ENCODE data around the gene SNAPC4.
"Not testable (repeated sequence)": the region's sequence is repeated elsewhere in the genome, so short reads cannot be mapped to it uniquely, and the experiment has no call there.

The SNAPC4 gene

DNA sequence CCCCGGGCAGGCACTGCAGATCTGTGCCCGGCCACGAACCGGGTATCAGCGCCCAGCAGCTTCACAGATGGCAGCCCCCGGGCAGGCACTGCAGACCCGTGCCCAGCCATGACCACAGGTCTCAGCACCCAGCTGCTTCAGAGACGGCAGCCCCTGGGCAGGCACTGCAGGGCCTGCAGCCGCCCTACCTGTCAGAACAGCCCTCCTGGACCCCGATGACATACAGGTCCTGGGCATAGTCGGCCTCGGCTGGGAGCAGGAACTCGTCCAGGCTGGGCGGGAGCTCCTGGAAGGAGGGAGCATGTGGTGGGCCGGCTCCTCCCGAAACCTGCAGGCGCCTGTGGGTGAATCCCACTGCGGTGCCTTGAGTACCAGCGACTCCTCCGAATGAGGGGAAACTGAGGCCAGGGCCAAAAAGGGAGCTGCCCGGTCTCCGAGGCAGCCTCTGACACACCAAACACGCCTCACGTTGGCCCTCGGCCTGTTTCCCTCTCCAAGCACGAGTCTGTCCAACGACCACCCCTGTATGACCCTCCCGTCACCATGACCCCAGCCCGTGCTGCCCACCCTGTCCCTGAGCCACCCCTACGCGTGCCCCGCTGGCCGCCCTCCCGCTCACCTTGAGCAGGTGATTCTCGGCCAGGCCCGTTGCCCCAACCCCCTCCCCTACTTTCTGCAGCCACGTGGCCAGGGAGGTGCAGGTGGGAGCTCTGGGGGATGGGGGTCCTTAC, 34.0 kb upstream of the SNAPC4 start:
- no peak for DNase-seq

GRCh38 chr9:136433043-136433715, 33.2 kb upstream of the SNAPC4 start:
- no peak for DNase-seq

GRCh38 chr9:136432591-136432990, 32.6 kb upstream of the SNAPC4 start:
- DNase-seq: no peak

DNA sequence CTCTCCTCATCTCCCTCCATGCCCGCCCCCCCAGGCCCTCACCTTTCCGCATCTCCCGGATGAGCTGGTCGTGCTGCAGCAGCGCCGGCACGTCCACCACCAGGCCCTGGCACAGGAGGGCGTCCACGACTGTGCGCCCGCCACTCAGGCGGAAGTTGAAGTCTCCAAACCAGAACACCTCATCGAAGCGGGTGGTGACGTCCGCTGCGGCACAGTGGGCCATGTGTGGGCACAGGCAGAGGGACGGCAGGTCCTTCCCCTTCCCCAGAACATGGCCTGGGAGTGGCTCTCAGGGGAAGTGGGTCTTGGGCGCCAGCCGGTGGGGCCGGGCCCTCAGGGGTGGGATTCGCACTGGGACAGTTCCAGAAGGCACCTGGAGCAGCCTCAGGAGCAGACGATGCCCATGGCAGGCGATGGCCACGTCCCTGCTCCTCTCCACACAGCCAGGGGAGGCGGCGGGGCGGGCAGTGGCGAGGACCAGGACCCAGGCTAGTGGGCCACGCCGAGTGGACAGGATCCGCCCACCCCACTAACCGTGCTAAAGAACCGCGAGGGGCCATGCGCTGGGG, 31.9 kb upstream of the SNAPC4 start:
- DNase-seq: no peak

DNA sequence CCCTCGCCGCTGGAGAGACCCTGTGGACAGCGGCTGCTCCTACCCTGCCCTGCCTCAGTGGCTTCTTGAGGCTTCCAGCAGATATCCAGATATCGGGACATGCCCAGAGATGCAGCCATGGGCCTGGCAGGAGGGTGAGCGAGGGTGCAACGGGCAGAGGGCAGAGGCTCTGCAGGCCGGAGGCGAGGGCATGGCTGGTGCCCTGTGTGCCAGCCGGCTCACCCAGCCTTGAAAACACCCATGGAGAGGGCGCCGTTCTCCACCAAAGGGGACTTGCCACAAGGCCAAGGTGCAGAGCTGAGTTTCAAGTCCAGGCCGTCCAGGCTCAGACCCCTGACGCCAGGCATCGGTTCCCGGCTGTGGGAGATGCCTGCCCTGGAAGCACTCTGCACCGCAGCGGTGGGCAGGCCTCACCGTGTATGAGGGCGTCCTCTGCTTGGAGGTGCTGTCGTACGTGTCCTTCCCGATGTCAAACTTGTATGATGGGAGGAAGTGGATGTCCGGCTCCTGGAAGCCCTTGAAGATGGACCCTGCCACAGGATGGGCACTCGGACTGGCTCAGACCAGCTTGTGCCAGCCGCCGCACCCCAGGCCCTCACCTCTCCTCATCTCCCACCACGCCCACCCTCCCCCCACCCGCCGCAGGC, 30.7 kb upstream of the SNAPC4 start:
- no peak for DNase-seq

- DNase-seq: no peak
These were observed 29.9 kb upstream of the SNAPC4 start for GRCh38 chr9:136429683-136430491.

DNA sequence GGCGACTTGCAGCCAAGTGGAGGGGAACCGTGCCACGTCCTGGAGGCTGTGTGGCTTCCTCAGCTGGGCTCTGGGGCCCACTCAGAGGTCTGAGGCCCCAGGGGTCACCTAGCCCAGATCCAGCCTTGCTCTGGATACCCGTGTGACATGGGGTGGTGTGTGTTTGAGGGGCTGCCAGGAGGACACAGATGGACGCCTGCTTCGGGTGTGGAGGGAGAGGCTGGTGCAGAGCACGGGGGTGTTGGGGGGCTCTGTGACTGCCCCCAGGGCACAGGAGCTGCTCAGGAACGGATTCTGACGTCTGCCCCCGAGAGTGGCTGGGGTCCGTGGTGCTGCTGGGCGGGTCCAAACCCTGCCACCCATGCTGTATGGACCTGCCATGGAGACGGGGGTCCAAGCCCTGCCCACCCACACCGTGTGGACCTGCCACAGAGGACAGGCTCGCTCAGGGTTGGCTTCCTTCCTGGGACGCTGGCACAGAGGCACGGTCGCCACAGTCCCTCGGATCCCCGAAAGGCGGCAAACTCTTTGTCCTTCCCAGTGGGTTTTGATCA, 29.2 kb upstream of the SNAPC4 start:
- no peak for DNase-seq

GRCh38 chr9:136426787-136427186, 26.8 kb upstream of the SNAPC4 start:
- no peak for DNase-seq

DNA sequence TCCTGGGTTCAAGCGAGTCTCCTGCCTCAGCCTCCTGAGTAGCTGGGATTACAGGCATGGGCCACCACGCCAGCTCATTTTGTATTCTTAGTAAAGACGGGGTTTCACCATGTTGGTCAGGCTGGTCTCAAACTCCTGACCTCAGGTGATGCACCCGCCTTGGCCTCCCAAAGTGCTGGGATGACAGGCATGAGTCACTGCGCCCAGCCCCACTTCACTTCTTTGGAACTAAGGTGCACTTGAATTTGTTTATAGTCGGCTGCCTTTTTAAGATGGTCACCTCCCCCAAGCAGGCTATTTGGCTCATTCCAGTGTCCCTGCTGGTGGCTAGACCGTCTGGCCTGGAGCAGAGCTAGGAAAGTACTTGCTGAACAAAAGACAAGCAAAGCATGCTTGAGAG, 25.4 kb upstream of the SNAPC4 start:
- not testable (repeated sequence) for DNase-seq

DNA sequence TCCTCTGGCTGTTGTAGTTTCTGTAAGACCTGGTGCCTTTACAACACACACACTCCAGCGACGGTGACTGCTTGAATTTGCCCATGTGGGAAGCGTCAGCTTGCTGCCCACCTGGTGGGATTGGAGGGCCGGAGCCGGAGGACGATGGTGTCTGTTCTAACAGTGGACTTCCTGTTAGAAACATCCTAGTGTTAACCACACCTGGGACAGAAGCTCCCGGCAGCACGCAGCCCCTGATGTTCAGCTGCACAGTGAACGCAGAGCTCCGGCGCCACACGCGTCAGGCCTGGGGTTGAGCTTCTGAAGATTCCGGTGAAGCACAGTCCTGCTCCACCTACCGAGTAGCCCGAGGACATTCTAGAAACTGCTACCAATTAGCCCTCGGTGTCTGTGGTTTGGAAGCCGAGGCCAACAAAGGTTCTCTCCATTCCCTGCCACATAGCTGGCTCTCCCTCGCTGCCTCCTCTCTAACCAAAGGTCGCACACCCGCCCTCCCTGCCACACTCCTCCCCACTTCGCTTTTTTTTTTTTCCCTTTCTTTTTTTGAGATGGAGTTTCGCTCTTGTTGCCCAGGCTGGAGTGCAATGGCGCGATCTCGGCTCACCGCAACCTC, 24.9 kb upstream of the SNAPC4 start:
- DNase-seq: no peak

DNA sequence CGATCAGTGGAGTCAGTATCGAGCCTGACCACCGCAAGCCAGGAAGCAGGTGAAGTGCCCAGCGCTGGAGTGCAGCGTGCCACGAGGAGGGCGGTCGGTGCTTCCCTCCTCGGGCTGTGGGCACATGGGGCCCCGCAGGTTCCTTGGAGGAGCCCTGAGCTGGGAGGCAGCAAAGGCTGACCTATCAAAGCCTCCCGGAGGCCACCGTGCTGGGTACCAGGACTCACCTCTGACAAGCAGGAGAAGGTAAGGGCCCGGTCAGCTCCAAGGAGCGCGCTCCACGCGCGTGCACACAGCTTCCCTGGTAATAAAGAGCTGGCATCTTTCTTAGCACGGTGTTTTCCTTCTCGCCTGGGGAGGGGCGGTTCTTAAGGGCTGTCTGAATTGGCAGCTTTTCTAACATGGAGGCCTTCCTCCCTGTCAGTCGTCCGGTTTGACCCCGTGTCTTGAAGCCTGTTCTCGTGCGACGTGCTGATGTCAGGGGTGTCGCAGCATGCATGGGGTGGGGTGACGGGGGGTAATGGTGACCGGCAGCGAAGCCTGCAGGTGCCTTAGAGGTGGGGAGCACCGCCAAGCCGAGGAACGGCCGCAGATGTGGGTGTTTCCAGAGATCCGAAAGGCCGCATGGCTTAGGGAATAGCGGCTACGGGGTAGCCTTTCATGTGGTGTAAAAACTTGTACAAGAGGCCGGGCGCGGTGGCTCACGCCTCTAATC, 23.6 kb upstream of the SNAPC4 start:
- no peak for DNase-seq

DNA sequence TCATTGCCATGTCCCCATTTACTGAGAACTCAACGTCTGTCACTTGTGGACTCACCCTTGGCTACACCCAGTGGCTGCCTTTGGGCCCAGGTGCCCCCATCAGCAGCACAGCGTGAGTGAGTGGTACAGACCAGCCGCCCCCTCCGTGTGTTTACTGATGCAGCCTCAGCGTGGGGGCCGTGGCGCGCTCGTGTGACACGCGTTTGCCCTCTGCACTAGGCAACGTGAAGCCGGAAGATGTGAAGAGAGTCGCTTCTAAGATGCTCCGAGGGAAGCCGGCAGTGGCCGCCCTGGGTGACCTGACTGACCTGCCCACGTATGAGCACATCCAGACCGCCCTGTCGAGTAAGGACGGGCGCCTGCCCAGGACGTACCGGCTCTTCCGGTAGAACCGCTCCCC, 22.9 kb upstream of the SNAPC4 start:
- no peak for DNase-seq

DNA sequence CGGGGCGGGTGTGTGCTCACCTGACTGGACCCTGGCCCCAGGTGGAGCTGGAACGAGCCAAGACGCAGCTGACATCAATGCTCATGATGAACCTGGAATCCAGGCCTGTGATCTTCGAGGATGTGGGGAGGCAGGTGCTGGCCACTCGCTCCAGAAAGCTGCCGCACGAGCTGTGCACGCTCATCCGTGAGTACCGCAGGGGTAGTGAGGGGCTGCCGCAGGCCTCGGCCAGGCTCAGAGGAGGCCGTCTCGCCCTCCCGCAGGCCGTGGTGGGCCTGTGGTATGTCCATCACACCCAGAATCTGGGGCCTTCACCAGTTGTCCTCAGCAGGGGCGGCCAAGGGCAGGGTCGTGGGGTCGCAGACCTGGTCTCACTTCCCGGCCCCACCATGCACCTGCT, 21.8 kb upstream of the SNAPC4 start:
- DNase-seq: no peak

DNA sequence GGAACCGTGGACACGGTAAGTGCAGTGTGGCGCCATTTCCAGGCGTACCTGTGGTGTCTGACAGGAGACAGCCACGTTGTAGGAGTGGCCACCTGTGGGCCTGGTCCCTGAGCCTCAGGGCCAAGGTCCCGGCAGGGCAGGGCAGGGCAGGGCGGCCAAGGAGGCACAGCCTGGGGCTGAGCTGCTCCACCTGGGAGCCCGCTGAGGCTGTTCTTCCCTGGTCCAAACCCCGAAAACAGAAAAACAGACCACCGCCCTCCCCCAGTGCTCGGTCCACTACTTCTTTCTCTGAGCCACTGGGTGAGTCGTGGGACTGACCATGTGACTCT, 19.1 kb upstream of the SNAPC4 start:
- no peak for DNase-seq

GRCh38 chr9:136418182-136419091, 18.5 kb upstream of the SNAPC4 start:
- no peak for DNase-seq

- no peak for DNase-seq
These were observed 16.9 kb upstream of the SNAPC4 start for GRCh38 chr9:136416914-136417313.

DNA sequence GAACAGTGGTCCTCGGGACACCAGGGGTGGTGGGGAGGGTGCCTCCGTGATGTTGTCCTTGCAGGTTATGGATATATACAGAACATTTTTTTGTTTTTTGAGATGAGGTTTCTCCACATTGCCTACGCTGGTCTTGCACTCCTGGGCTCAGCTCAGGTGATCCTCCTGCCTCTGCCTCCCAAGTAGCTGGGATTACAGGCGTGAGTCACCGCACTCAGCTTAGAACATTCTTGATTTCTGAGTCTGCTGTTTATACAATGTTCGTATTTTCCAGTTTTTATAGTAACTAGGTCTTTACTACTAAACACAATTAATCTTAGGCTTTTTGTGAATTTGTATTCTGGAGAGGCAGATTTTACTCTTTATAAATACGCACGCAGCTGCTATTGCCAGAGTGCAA, 16.5 kb upstream of the SNAPC4 start:
- no peak for DNase-seq

DNA sequence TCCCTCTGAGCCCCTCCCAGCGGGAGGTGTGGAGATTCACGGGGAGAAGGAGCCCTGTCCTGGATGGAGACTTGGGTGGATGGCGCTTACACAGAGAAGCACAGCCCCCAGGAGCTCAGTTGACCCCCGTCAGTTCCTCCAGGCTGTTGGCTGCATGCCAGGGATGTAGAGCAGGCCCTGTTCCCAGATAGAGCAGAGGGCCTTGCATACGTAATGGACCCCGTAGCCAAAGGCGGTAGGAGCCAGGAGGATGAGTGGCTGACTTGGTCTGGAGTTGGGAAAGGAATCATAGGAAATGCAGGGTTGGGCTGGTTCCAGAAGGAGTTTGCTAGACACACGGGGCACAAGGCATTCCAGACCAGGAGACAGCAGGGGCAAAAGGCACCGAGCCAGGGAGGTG, 13.0 kb upstream of the SNAPC4 start:
- DNase-seq: no peak

DNA sequence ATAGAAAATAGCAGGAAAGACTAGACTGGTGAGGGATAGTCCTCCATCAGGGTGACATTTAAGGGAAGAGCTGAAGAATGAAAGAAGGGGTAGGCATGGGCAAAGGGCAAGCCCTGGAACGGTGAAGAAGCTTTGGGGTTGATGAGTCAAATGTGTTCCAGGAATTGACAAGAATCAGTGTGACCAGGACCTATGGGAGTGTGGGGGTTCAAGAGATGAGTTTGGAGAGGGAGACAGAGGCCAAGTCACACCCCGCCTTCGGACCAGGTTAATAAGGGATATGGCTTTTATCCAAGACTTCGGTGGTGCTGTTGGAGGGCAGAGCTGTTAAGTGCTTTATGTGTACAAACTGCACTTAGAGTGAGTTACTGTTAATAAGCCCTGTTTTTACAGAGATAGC, 11.4 kb upstream of the SNAPC4 start:
- no peak for DNase-seq

DNA sequence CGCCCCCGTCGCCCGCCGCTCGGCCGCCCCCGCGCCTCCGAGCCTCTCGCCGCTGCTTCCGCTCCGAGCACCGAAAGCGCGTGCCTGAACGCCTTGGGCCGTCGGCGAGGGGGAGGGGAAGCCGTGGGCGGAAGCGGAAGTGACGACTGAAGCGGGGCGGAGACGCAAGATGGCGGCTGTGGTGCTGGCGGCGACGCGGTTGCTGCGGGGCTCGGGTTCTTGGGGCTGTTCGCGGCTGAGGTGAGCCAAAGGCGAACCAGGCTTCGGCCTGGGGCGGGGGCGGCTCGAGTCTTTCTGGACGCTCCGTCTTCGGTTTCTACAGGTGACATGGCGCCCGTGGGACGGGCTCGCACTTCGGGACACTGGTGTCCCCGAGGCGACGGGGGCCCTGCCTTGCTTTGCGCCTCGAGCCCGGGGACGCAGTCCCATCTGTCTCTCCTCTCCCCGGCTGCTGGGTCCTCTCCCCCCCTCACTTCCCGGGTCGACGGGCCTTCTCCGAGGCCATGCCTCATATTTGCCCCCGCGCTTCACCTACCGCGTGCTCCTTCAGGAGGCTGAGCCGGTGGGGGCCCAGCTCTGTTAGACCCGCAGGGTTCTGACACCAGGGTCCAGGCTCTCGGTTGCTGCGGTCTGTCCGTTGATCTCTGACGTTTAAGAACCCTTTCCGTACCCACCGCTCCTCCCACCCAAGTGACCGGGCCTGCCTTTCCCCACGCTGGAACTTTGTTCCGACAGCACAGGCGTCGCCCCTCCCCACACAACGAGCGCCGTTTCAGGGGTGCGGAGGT, 10.7 kb upstream of the SNAPC4 start, which contains the start of the genes ENTR1 and PMPCA:
ENTR1 (minus strand) TSS at position 115 of the 788 bp plus-strand sequence. CDS start 217 bp downstream, outside the sequence.
PMPCA (plus strand) TSS at position 159 of the 788 bp plus-strand sequence; CDS start at position 170, 11 bp downstream.
- DNase-seq: peak; percentile 91
